Kidney epithelial cell (primary cell): ENCODE results near the gene DGKI. TPM values are rescaled to one million over a fixed set of nuclear protein-coding genes. Genes with fewer than 3 reads are reported as not detected.

Source experiments
- DNase-seq: peaks from one replicate; pipeline ENCODE4 v3.0.0-alpha.2; 2010; ENCODE audit warnings: low read depth
- H3K27me3 ChIP-seq: 2 replicates; pipeline ENCODE4 v1.6.0; 2011; ENCODE audit warnings: low read length; ENCODE audit not compliant: control insufficient read depth, insufficient read depth
- H3K36me3 ChIP-seq: 2 replicates; pipeline ENCODE4 v1.5.1; 2011; ENCODE audit warnings: low read length; ENCODE audit not compliant: control insufficient read depth, insufficient read depth
- H3K4me3 ChIP-seq: 2 replicates; pipeline ENCODE4 v1.5.1; 2011; ENCODE audit warnings: low read depth, mild to moderate bottlenecking, control low read depth, low read length
- total RNA-seq: library from RNA; depleted of rRNA; stranded (reverse); fragments of >200 nt; gene quantifications from 2 replicates; pipeline ENCODE4 v1.2.3, GENCODE V29; 2015
- TF ChIP-seq, protein P1 (sequence below): IDR thresholded peaks from 2 replicates; pipeline ENCODE4 v1.5.1; 2011; ENCODE audit warnings: mild to moderate bottlenecking, moderate library complexity, low read length, control low read depth, inconsistent platforms; ENCODE audit not compliant: insufficient read depth, poor library complexity, severe bottlenecking

DGKI gene
- total RNA-seq, 1 donor from 2014 or later: 3.5 TPM

DNA sequence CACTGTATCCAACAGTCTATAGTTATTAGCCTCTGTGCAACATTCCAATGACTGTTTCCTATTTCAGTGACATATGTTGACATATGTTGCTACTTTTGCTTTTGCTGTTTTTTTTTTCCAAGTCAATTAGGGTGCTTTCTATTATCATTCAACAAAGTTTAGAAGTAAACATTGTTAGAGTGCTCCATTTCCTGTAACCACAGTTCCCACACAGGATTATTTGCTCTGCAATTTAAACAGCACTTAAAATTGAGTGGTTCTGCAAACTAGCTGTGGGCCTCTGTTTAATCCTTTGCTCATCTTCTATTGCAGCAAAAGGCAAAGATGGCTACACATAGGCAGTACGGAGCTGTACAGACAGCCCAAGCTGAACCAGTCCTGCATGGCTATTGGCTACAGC lies 456.7 kb downstream of the DGKI start:
- Histone ChIP-seq H3K27me3 (no peaks in the 10 kb centered on the region), H3K4me3 (no peak overlapping the region), H3K36me3 (no peaks in the 10 kb centered on the region)
- no peak for DNase-seq
- TF ChIP-seq, protein P1, sequence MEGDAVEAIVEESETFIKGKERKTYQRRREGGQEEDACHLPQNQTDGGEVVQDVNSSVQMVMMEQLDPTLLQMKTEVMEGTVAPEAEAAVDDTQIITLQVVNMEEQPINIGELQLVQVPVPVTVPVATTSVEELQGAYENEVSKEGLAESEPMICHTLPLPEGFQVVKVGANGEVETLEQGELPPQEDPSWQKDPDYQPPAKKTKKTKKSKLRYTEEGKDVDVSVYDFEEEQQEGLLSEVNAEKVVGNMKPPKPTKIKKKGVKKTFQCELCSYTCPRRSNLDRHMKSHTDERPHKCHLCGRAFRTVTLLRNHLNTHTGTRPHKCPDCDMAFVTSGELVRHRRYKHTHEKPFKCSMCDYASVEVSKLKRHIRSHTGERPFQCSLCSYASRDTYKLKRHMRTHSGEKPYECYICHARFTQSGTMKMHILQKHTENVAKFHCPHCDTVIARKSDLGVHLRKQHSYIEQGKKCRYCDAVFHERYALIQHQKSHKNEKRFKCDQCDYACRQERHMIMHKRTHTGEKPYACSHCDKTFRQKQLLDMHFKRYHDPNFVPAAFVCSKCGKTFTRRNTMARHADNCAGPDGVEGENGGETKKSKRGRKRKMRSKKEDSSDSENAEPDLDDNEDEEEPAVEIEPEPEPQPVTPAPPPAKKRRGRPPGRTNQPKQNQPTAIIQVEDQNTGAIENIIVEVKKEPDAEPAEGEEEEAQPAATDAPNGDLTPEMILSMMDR: no peak

DNA sequence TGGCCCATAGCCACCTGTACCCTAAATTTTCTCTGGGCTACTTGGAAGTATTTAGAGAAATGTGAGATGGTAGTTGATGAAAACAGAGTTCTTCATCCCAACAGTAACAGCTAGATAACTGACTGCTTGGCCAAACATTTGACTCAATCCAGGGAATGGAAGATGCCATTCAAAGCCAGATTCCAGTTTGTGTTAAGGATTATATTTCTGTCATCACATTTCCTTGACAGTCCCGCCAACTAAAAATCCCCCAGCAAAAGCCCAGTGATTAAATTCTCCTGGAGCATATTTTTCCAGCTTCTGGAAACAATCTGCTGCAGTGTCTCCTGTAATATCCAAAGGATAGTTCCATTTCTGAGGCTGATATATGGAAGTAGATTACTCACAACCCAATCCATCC lies 457.9 kb downstream of the DGKI start:
- TF ChIP-seq, protein P1: no peak
- Histone ChIP-seq H3K4me3 (no peak overlapping the region), H3K36me3 (no peaks in the 10 kb centered on the region), H3K27me3 (no peaks in the 10 kb centered on the region)
- DNase-seq: no peak

DNA sequence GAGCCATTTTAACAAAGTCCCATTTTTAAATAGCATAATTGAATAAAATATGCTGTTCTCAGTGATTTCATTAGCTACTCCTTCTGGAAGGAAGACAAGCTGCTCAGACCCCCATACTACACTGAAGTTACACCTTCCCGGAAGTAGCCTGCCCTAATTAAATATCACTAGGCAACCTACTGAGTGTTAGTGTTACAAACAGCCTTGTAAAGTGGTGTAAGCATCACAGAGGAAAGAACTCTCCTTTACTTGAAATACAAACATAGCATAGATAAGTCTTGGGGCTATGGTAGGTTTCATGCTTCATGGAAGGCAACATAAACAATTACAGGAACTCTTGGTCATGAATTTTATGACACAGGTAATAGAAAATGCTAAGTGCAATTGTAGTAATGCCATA lies 459.8 kb downstream of the DGKI start:
- Histone ChIP-seq H3K27me3 (no peaks in the 10 kb centered on the region), H3K36me3 (no peaks in the 10 kb centered on the region), H3K4me3 (no peak overlapping the region)
- no peak for DNase-seq
- TF ChIP-seq, protein P1: no peak

GRCh38 chr7:137381045-137381444 lies 465.7 kb downstream of the DGKI start:
- Histone ChIP-seq H3K27me3 (no peaks in the 10 kb centered on the region), H3K36me3 (no peaks in the 10 kb centered on the region), H3K4me3 (no peak overlapping the region)
- DNase-seq: no peak
- TF ChIP-seq, protein P1: no peak

- Histone ChIP-seq H3K36me3 (no peaks in the 10 kb centered on the region), H3K4me3 (no peak overlapping the region), H3K27me3 (no peaks in the 10 kb centered on the region)
- DNase-seq: no peak
- TF ChIP-seq, protein P1: no peak
Measured at GRCh38 chr7:137373507-137373906, 473.3 kb downstream of the DGKI start.

DNA sequence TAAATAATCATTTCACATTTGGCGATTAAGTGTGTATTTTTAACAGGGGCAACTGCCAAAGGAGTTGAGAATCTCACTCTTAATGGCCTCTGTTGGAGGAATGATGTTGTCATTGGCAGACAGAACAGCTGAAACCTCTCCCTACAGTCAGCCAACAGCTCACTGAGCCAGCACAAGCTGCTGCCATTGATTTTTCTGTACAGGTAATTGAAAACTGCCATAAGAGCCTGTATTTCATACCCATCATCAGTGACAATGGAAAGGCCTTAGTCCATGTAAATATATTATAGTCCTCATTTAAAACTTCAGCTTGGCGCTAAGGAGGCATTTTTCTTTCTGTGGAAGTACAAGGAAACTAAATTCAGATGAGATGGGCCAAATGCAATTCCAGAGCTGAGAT lies 475.2 kb downstream of the DGKI start:
- no peak overlapping the region for H3K4me3 ChIP-seq
- no peaks in the 10 kb centered on the region for H3K27me3 ChIP-seq
- DNase-seq: no peak
- H3K36me3 ChIP-seq: no peaks in the 10 kb centered on the region
- TF ChIP-seq, protein P1: no peak
